SHP77 (cell line): ENCODE results near the gene CST6.

Experiments used
- DNase-seq, 2 experiments: peaks; one replicate each; lab custom pipeline; 2025; lab: John Stamatoyannopoulos, UW

CST6 gene, protein sequence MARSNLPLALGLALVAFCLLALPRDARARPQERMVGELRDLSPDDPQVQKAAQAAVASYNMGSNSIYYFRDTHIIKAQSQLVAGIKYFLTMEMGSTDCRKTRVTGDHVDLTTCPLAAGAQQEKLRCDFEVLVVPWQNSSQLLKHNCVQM

DNA sequence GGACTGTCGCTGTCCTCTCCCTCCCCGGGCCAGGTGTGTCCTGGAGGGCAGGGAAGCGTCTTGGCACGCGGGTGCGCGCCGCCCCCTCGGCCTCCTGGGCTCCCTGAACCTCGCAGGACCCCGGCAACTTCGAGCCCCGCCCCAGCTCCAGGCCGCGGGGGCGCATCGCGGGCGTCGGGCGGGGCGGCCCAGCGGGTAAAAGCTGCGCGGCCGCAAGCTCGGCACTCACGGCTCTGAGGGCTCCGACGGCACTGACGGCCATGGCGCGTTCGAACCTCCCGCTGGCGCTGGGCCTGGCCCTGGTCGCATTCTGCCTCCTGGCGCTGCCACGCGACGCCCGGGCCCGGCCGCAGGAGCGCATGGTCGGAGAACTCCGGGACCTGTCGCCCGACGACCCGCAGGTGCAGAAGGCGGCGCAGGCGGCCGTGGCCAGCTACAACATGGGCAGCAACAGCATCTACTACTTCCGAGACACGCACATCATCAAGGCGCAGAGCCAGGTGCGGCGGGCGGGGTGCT, at the start of gene CST6:
Gene CST6, plus strand, starts transcription at position 224 of the 519 bp plus-strand sequence. Its CDS starts 37 bp downstream, at position 261.
- DNase-seq, result no peak

DNA sequence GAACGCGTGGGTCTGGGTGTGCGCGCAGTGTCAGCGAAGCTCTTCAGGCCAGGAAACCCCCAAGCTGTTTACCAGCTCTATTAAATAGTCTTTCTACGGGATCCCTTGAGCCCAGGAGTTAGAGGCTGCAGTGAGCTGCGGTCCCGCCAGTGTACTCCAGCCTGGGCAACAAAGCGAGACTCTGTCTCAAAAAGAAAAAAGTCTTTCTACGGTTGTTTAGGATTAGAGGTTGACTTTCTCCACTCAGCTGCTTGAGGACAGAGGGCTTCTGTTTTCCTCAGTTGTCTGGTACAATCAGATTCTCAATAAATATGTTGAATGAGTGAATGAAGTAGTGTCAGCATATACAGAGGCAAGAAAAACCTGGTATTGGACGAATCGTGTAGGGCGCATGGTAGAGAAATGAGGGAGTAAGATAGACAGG, 49.7 kb upstream of the CST6 start:
- no peak for DNase-seq

DNA sequence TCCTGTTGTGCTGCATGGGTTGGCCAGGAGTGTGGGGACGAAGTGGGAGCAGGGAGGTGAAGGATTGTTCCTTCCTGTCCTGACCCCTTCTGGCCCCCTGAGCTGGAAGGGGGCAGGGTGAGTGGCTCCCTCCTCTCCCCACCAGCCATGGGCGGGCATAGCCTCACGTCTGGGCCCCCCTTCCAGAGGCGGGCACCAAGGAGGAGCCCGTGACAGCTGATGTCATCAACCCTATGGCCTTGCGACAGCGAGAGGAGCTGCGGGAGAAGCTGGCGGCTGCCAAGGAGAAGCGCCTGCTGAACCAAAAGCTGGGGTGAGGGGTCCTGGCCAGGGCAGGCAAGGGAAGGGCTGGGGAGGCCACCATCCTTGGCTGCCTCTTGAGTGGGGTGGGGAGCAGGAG, 46.9 kb upstream of the CST6 start:
- no peak for DNase-seq

DNA sequence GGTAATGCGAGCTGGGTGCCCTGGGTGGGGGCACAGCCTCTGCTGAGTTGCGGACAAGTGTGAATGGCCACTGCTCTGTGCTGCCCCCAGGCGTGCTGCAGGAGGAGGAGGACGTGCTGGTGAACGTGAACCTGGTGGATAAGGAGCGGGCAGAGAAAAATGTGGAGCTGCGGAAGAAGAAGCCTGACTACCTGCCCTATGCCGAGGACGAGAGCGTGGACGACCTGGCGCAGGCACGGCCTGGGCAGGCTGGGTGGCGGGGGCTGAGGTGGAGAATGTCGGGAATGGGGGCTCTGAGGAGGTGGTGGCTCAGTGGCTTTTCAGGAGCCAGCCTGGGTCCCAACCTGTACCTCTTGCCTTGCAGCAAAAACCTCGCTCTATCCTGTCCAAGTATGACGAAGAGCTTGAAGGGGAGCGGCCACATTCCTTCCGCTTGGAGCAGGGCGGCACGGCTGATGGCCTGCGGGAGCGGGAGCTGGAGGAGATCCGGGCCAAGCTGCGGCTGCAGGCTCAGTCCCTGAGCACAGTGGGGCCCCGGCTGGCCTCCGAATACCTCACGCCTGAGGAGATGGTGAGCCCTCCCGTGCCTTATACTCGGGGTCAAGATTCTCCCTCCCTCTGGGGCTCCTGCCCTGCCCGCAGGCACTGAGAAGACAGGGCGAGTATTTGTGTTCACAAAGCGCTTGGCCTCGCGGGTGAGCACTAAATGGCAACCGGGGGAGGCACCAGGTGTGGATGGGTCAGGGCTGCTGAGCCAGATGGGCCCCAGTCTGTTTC, 45.6 kb upstream of the CST6 start:
- no peak for DNase-seq

DNA sequence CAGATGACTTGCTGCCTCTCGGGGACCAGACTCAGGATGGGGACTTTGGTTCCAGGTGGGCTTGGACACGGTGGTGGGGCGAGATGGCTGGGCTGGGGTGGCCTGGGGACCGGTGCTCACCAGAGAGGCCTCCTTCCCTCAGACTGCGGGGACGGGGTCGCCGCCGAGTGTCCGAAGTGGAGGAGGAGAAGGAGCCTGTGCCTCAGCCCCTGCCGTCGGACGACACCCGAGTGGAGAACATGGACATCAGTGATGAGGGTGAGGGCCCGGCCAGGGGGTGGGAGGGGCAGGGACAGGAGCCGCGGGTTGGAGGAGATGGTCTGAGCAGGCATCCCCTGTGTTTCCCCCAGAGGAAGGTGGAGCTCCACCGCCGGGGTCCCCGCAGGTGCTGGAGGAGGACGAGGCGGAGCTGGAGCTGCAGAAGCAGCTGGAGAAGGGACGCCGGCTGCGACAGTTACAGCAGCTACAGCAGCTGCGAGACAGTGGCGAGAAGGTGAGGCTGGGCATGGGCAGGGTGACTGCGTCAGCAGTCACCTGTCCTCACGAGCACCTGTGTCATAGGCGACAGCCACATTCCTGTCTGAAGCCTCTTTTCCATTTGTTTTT, 44.4 kb upstream of the CST6 start:
- DNase-seq, result no peak

DNA sequence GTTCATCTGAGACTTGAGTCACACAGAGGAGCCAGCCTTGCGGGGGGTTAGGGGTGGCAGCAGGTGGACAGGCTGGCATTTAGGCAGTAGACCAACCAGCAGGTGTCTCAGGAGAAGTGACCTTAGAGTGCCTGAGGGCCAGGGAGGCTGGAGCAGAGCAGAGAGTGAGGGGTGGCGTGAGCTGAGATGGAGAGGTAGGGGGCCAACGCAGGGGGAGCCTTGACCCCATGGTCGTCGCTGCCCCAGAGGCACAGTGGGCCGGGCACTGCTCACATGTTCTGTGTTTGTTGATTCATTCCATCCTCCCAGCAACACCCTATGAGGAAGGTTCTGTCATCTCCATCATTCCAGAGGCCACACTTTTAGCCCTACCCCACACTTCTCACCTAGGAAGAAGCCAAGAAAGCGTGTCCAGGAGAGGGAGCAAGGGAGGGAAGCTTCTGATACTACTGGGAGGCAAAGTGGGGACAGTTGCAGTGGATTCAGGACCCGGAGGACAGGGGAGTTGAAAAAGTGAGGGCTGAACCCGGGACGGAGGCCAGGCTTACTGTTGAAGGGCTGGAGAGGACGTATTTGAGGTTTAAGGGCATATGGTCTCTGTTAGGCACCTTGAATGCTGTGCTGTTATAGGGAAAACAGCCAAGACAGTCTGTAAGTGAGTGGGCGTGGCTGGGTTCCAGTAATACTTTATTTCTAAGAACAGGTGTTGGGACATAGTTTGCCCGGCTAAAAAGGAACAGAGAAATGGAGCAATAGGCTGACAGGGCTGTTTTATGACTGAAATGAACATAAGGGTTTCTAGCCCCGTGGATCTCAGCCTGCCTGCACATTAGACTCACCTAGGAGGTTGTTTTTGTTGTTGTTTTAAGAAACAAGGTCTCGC, 43.0 kb upstream of the CST6 start:
- DNase-seq, result no peak

DNA sequence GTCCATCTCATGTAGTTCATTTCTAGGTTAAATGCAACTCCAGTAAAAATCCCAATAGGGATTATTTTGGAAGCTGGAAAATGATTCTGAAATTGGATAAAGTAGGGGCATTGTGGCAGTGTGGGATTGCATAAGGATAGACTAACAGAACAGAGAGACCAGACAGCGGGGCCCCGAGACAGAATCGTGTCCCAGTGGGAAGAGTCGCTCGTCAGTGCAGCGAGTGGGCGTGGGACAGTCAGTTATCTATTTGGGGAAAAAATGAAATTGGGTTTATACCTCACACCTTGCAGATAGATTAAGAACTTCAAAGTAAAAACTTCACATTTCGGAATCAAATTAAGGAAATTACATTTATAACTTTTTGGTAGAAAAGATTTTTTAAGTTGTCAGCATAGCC, 39.7 kb upstream of the CST6 start:
- no peak for DNase-seq

DNA sequence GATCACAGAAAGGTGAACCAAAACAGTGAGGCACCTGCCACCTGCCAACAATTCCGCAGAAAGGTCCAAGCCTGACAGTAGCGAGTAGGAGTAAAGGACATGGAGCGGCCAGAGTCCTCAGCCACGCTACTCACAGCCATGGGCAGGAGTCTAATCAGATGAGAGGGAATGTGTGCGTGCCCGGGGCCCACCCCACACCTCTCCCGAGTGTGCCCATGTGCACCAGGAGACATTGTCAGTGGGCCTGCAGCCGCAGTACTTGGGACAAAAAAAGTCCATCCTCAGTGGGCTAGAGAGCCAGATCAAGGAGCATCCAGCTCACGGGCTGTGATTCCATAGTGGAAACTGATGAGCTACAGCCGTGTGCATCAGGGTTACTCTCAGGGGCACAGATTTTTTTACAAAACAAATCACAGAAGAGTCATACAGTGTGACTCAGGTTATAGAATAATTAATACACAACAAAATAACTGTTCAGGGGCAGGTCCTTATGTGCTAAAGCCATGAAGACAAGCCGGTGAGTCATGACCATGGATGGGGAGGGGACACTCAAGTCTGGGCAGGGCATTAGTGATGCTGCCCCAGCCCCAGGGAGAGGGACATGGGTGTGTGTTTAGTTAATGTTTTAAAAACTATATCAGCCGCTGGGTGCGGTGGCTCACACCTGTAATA, 38.2 kb upstream of the CST6 start:
- no peak for DNase-seq

DNA sequence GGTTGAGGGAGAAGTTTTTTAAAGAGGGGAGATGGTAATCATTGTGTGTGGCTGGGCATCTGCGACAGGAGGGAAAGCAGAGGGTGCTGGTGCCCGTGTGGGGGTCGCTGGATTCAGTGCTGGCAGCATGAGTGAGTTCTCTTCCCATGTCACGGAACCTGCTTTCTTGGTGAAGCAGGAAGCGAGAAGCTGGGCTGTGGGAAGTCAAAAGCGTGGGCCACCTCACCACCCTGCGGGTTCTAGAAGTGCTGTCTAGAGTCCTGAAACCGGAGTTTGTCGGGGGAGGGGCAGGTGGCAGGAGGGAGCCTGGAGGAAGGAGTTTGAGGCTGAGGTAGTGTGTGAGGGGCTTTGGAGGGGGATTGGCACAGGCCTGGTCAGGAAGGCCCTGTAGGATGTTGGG, 36.0 kb upstream of the CST6 start:
- DNase-seq, result no peak

DNA sequence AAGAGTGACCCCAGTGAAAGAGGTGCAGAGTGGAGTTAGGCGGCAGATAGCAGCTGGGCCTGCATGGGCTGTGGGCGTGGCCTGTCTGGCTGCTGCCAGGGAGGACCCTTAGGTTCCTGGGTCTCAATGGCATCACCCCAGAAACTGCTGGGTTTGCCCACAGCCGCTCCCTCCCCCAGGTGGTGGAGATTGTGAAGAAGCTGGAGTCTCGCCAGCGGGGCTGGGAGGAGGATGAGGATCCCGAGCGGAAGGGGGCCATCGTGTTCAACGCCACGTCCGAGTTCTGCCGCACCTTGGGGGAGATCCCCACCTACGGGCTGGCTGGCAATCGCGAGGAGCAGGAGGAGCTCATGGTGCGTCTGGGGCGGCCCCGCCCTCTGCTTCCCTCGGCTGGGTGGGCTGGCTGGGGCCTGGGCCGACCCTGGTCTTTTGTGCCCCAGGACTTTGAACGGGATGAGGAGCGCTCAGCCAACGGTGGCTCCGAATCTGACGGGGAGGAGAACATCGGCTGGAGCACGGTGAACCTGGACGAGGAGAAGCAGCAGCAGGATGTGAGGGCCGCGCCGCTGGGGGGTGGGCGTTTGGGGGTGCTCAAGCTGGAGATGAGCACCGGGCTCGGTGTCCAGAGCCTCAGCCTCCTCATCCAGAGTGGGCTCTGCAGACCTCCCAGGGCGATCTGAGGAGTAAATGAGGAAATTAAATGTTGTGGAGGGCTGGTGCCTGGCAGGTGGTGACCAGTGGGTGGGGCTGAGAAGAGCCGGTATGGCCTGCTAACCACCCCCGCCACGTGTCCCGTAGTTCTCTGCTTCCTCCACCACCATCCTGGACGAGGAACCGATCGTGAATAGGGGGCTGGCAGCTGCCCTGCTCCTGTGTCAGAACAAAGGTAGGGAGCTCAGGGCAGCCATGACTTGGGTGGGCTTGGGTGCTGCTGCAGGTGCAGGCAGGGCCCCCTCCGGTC, 35.3 kb upstream of the CST6 start:
- DNase-seq, result no peak

DNA sequence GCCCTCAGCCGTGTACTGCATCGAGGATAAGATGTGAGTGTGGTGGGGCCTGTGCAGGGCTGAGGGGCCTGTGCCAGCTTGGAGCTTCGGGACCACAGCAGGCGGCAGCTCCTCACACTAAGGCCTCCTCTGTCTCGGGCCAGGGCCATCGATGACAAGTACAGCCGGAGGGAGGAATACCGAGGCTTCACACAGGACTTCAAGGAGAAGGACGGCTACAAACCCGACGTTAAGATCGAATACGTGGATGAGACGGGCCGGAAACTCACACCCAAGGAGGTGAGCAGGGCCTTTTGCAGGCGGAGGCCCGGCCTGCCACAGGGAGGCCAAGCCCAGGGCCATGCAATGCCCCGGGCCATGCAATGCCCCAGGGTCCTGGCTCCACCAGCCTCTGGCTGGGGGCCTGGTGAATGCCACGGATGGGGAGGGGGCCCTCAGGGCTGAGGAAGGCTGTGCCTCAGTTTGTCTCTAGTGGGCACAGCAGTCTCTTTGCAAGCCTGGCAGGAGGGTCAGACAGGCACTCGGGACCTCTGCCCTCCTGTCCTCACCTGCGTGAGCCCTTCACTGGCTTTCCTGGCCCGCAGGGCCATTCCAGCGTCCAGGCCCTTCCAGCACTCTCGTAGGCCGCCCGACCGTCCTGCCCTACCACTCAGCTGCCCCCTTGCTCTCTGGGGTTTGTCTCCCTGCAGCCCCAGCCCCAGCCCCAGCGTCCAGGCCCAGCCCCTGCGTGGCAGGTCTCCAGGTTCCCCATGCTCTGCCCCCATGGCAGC, 34.0 kb upstream of the CST6 start:
- no peak for DNase-seq

DNA sequence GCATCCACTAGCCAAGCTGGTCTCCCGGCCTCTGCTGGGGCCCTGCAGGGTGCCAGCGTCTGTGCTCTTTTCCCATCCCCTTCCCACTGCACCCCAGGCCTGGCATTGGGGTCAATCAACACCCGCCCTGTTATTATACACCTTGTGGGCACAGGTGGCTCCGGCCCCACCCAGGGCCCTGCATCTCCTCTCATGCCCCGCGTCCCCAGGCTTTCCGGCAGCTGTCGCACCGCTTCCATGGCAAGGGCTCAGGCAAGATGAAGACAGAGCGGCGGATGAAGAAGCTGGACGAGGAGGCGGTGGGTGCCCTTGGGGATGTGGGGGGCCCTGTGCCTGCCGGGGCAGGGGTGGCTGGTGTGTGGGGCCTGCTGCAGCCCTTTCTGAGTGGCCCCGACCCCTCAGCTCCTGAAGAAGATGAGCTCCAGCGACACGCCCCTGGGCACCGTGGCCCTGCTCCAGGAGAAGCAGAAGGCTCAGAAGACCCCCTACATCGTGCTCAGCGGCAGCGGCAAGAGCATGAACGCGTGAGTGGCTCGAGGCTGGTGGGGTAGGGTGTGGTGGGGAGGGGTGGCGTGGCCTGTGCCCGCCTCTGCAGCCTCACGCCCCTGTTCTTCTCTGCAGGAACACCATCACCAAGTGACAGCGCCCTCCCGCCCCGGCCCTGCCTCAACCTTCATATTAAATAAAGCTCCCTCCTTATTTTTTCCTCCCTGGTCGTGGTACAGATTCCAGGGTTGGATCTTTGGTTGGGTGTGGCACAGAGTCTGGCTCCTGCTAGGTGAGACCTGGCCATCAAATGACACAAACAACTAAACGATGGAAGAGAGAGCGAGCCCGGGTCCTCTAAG, 33.2 kb upstream of the CST6 start:
- DNase-seq, result no peak

DNA sequence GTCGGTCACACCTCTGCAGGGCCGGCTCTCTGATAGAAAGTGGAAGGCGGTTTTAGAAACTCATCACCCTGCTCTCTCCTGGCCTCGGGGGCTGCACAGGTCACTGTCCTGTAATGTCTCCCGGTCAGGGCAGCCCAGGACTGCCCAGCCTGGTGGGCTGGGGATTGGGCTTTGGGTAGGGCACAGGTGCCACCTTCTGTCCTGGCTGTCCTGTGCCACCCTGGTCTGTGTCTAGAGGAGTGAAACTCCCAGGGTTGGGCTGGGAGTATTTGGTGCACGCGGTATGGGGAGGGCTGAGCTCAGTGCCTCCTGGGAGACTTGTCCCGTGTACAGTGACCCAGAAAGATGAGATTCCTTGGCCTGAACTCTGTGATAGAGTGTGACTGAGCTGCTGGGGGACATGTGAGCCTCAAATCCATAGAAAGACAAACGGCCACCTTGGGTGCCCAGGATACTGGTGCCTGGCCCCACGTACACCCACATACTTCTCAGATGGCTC, 32.5 kb upstream of the CST6 start:
- DNase-seq, result no peak

DNA sequence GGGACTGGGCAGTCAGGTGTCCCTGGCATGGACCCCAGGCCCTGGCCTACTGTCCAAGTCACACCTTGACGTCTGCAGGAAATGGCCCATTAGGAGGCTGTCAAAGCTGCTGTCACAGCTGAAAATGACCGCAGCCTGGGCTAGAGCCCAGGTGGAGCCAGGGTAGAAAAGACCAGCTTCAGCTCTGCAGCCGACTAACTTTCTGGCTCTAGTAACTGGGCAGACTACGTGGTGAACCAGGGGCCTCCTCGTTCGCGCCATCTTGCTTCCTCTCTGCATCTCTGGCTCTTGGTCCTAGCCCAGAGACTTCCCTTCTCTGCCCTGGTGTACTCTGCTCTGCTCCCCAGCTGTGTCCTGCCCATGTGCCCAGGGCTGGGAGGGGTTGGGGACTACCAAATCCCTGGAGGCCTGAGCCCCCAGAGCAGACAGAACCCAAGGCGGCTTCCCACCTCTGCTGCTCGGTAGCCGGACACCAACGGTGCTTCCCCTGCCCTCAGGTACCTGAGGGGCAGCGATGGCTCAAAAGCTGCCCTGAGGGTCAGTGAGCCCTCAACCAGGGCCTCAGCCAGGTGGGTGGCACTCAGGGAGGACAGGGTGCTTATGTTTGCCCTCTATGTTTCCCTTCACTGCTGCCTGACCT, 30.6 kb upstream of the CST6 start:
- no peak for DNase-seq

DNA sequence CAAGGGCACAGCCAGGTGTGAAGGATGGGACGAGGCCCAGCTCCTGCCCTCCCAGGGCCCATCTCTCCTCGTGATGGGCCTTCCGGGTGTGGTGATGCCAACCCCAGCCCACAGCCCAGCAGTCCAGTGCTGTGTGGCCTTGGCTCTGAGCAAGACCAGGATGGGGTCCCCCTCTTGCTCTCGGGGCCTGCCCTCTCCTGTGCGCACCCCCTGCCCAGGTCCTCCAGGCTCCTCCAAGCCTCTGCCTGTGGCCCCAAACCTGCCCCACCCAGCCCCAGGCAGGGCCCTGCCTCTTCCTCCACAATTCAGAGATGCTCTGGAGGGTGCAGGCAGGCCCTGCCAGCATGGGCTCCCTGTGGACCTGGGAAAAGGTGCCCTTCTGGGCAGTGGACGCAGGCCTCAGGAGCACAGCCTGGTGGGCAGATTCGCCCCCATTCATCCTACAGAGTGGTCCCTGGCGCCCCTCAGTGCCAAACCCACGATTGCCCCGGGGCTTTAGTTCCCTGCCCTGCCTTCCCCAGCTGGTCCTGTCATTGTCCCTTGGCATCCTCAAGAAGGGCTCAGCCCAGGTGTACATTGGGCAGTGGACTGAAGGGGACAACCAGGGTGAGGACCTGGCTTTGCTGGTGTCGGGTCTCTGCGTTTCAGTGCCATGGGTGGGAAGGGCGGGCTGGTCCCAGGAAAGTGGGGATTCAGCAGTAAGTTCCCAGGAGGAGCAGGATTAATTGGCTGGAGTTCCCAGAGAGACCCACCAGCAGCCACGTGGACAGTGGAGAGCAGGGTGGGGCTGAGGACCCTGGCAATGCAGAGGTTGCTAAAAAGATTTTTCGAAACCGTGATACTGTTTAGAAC, 29.6 kb upstream of the CST6 start:
- no peak for DNase-seq

DNA sequence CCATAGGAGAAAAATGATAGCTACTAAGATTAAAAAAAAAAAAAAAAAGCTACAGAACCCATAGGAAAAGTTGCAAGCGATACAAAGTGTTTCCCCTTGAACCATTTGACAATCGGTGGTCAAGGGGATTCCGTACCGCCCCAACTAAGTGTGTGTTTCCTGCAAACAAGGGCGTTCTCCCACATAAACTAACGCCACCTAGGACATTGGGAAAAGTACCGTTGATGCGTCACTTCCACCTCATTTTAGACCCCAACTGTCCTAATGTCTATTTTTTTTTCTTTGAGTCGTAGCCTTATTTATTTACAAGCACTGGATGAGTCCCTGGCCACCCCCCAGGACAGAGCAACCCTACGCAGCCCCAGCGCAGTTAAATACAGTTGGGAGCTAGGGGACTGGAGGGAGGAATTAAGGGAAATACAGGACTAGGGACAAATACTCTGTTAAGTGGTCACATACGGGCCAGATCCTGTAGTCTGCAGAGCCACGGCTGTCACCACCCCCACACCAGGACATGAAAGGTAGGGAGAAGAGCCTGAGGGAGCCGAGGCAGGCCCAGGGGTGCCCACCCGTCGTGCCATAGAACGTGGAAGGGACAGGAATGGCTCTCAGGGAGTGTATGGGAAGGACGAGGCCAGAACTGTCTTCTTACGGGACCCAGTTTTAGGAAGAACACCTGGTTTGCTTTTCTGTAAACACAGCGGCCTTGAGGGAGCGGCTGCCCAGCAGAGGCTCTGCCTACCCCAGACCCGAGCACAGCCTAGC, 28.8 kb upstream of the CST6 start:
- DNase-seq, result no peak
